PC-3 (cell line): ENCODE data around the gene PIK3R5.

ENCODE experiments used
- EZH2 ChIP-seq: fragments of 300-600 bp; sonication (generic); IDR thresholded peaks from one replicate; pipeline ENCODE4 v1.6.1; 2017; ENCODE audit warnings: antibody characterized with exemption, mild to moderate bottlenecking, low read length; ENCODE audit not compliant: unreplicated experiment
- TF ChIP-seq, protein P1 (sequence below): fragments of 300-600 bp; sonication (generic); conservative IDR thresholded peaks from 2 replicates; pipeline ENCODE4 v1.5.1; 2017; ENCODE audit warnings: antibody characterized with exemption, low read depth, mild to moderate bottlenecking, low read length

DNA sequence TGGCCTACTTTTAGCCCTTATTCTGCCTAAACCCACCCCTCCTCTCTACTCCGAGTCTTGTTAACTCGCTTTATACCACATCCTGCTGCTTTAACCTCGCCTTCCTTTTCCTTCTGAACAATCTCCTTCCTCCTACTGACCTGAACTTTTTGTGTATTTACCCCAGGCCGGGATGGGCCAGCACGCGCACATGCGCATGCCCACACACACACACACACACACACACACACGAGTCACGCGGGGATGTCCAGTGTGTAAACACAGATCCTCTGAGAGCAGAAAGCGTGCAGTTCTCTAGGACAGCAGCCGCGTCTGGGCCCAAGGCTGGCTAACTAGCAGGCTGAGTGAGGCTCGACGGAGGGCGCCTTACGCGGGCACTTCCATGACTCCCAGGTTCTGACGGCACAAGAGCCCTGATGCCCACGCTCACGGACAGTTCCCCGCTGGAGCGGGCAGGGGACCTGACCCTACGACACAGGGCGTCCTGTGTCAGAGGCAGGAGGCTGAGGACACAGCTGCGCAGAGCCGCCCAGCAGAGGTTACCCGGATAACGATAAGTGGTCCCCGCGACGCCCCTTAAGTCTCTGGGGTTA lies 610 bp downstream of the PIK3R5 start:
- no peak for TF ChIP-seq EZH2
- TF ChIP-seq, protein P1, sequence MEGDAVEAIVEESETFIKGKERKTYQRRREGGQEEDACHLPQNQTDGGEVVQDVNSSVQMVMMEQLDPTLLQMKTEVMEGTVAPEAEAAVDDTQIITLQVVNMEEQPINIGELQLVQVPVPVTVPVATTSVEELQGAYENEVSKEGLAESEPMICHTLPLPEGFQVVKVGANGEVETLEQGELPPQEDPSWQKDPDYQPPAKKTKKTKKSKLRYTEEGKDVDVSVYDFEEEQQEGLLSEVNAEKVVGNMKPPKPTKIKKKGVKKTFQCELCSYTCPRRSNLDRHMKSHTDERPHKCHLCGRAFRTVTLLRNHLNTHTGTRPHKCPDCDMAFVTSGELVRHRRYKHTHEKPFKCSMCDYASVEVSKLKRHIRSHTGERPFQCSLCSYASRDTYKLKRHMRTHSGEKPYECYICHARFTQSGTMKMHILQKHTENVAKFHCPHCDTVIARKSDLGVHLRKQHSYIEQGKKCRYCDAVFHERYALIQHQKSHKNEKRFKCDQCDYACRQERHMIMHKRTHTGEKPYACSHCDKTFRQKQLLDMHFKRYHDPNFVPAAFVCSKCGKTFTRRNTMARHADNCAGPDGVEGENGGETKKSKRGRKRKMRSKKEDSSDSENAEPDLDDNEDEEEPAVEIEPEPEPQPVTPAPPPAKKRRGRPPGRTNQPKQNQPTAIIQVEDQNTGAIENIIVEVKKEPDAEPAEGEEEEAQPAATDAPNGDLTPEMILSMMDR, result no peak
